Subcutaneous adipose tissue (tissue), 4 donors: ENCODE data around the gene DNMT3L. TPM values are rescaled to one million over a fixed set of nuclear protein-coding genes. Genes with fewer than 3 reads are reported as not detected.

Source experiments
- CTCF ChIP-seq: fragments of 450-650 bp; IDR thresholded peaks from one replicate; pipeline ENCODE4 v1.5.1; 2016; ENCODE audit warnings: low read depth, mild to moderate bottlenecking, control low read depth, antibody characterized with exemption, moderate library complexity
- total RNA-seq, 4 donors: library from RNA; depleted of rRNA; stranded (reverse); fragments of >200 nt; gene quantifications; one replicate each; pipeline ENCODE4 v1.1.0, GENCODE V29; 2016

The DNMT3L gene
- total RNA-seq, 4 donors from 2014 or later, result not detected

GRCh38 chr21:44292812-44293195 lies 31.1 kb upstream of the DNMT3L start:
- no peak for TF ChIP-seq CTCF

GRCh38 chr21:44291936-44292811 lies 30.5 kb upstream of the DNMT3L start:
- TF ChIP-seq CTCF, result no peak

GRCh38 chr21:44291078-44291935 lies 29.6 kb upstream of the DNMT3L start:
- no peak for TF ChIP-seq CTCF

- TF ChIP-seq CTCF, result no peak
Measured at GRCh38 chr21:44290327-44291077, 28.8 kb upstream of the DNMT3L start.

GRCh38 chr21:44289381-44290010 lies 27.8 kb upstream of the DNMT3L start:
- no peak for TF ChIP-seq CTCF

- TF ChIP-seq CTCF, result no peak
Measured at GRCh38 chr21:44288251-44289110, 26.8 kb upstream of the DNMT3L start.
